Measurements from ENCODE around the gene BCL7C. TPM values are rescaled to one million over a fixed set of nuclear protein-coding genes. Genes with fewer than 3 reads are reported as not detected.

Gene BCL7C
- 19.3 and 38.3 TPM in 2 replicates for total RNA-seq

DNA sequence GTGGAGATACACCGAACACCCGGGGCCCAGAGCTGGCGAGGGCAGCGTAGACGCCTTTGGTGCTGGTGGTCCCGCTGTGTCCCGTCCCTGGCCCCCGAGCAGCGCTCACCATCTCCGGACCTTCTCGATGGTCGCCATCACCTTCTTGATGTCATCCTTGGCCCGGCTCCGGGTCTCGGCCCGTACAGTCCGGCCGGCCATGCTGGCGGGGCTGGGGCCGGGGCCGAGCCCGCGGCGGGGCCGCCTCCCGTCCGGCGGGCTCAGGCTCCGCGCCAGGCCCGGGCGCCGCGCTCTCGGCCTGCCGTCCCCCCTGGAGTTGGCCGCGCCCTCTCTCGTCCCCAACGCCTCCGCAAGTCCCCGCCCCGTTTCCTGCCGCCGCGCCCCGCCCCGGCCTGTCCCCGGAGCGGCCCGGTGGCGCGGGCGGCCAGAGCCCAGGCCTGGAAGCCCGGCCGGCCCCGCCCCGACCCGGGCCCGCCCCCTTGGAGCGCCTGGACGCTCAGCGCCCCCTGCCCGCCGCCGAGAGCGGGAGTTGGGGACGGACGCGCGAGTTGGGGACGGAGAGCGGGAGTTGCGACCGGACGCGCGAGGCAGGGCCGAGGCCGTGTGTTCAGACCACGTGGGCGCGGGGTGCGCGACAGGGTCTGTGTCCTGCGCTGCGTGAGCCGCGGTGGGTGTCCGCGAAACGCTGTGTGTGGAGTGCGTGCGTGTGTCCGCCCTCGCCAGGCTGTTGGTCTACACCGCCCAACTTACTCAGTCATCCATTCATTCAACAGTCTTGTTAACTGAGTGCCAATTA lies at the start of gene BCL7C:
BCL7C (minus strand) TSS at position 334 of the 796 bp plus-strand sequence; CDS start at position 201, 133 bp downstream.

DNA sequence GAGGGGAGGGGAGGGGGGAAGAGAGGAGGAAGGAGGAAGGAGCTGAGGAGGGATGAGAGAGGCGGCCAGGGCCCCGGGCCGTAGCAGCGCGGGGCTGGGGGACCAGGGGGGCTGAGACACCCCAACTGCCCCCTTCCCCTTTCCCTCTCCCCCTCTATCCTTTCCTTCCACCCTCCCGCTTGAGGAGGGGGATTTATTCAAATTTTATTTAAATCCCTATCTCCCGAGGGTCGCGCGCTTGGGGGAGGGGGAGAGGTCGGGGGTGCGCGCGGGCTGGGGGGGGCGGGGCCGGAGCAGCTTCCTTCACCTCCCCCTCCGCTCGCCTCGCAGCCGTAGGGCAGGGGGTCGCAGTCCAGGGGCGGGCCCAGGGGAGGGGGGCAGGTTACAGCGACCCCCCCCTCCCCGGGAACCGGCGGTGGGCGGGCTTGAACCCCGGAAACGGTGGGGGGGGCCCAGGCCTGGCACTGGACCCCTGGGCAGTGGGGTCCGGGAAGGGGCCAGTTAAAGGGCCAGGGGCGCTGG lies 29.7 kb upstream of the BCL7C start, which contains the start of gene FBXL19:
FBXL19 (plus strand) TSS at position 19 of the 522 bp plus-strand sequence. CDS start 2,183 bp downstream, outside the sequence.

DNA sequence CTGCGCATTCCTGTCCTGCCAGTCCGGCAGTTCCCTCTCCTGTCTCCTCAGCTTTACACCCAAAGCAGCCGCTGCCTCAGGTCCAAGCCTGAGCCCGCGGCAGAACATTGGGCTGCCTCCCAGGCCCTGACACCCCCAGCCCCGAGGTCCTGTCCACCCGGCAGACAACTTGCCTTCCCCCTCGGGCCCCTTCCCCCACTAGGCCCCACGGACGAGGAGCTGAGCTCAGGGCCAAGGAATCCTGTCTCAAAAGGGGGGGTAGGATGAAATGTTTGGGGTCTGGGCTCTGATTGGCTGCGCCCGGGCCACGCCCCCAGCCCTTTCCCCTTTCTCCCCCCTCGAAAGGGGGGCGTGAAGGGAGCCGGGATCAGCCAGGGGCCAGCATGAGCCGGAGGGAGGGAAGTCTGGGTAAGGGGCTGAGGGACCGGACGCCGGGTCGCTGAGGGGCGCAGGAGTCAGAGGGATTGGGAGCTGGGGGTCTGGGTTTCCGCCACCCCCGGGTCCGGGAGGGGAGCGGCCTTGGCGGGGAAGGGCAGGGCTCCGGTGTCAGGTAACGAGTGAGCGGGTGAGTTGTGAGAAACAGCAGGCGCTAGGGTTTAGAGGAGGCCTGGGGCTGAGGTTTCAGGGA lies 2.5 kb upstream of the BCL7C start, which contains the start of gene CTF1:
CTF1 (plus strand) TSS at position 354 of the 628 bp plus-strand sequence; CDS start at position 384, 30 bp downstream.

Other genes starting within 250 kb of the BCL7C start
- gene PRR14, start 243.1 kb downstream of the BCL7C start, total RNA-seq, result 3.3 and 3.8 TPM in 2 replicates
- 10.2 and 12.5 TPM in 2 replicates for gene FBRS, start 235.6 kb downstream of the BCL7C start, total RNA-seq
- 13.7 and 16.5 TPM in 2 replicates for gene SRCAP, start 194.9 kb downstream of the BCL7C start, total RNA-seq
- 12.7 and 14.3 TPM in 2 replicates for gene PHKG2, start 145.7 kb downstream of the BCL7C start, total RNA-seq
- 0.69 and 1.6 TPM in 2 replicates for gene CFAP119, start 132.0 kb downstream of the BCL7C start, total RNA-seq
- gene RNF40, start 131.8 kb downstream of the BCL7C start, total RNA-seq, result 54.0 and 56.0 TPM in 2 replicates
- 6.2 and 6.3 TPM in 2 replicates for gene ZNF629, start 106.9 kb downstream of the BCL7C start, total RNA-seq
- gene CTF1, start 2.5 kb upstream of the BCL7C start, total RNA-seq, result 0.94 and 4.3 TPM in 2 replicates
- gene FBXL19, start 29.5 kb upstream of the BCL7C start, total RNA-seq, result 9.3 and 13.6 TPM in 2 replicates
- 42.8 and 43.8 TPM in 2 replicates for gene ORAI3, start 55.0 kb upstream of the BCL7C start, total RNA-seq
- 3.0 TPM in 2 replicates for gene SETD1A, start 63.7 kb upstream of the BCL7C start, total RNA-seq
- gene HSD3B7, start 91.1 kb upstream of the BCL7C start, total RNA-seq, result 14.3 and 20.8 TPM in 2 replicates
- 1.0 and 3.5 TPM in 2 replicates for gene STX1B, start 116.6 kb upstream of the BCL7C start, total RNA-seq
- gene STX4, start 139.5 kb upstream of the BCL7C start, total RNA-seq, result 35.1 and 38.9 TPM in 2 replicates
- 5.2 and 6.5 TPM in 2 replicates for gene ZNF668, start 180.2 kb upstream of the BCL7C start, total RNA-seq
- gene ZNF646, start 180.3 kb upstream of the BCL7C start, total RNA-seq, result 9.3 and 12.0 TPM in 2 replicates
- gene PRSS53, start 194.9 kb upstream of the BCL7C start, total RNA-seq, result 1.4 TPM in 2 replicates
- gene VKORC1, start 200.7 kb upstream of the BCL7C start, total RNA-seq, result 91.7 and 95.6 TPM in 2 replicates
- gene BCKDK, start 214.3 kb upstream of the BCL7C start, total RNA-seq, result 10.4 TPM in 2 replicates
- gene KAT8, start 223.6 kb upstream of the BCL7C start, total RNA-seq, result 24.4 and 46.5 TPM in 2 replicates
- 0.09 TPM in 1 of 2 replicates, not detected in the other for gene PRSS8, start 241.7 kb upstream of the BCL7C start, total RNA-seq

Measured in bronchial smooth muscle cell (primary cell).